Measurements from ENCODE around the gene PRR3.

Gene PRR3

DNA sequence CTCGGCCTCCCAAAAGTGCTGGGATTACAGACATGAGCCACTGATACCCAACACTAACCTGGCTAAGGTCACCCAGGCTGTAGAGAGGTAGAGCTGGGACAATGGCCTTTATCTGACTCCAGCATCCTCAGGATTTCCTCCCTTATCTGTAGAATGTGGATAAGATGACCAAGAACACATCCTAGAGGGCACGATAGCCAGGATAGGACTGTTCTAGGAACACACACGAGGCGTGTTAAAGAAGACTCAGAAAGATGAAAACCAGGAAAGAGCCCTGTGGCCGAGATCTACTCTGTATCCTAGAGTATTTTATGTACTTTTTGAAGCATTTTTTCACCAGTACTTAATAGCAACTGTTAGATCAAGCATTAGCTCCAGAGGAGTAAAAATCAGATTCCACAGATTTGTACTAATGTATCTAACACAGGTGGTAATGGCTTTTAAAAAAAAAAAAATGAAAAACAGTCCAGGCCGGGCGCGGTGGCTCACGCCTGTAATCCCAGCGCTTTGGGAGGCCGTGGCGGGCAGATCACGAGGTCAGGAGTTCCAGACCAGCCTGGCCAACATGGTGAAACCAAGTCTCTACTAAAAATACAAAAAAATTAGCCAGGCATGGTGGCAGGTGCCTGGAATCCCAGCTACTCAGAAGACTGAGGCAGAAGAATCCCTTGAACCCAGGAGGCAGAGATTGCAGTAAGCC is 42.7 kb downstream of the PRR3 start:
- no peak overlapping the region for H2AFZ ChIP-seq (ENCODE audit: low read depth, low read length)
- H3K4me3 ChIP-seq (ENCODE audit: low read length), result no peak overlapping the region
- H3K9me3 ChIP-seq (ENCODE audit: insufficient read depth, low read length), result no peaks in the 10 kb centered on the region
- TF ChIP-seq, protein P1, sequence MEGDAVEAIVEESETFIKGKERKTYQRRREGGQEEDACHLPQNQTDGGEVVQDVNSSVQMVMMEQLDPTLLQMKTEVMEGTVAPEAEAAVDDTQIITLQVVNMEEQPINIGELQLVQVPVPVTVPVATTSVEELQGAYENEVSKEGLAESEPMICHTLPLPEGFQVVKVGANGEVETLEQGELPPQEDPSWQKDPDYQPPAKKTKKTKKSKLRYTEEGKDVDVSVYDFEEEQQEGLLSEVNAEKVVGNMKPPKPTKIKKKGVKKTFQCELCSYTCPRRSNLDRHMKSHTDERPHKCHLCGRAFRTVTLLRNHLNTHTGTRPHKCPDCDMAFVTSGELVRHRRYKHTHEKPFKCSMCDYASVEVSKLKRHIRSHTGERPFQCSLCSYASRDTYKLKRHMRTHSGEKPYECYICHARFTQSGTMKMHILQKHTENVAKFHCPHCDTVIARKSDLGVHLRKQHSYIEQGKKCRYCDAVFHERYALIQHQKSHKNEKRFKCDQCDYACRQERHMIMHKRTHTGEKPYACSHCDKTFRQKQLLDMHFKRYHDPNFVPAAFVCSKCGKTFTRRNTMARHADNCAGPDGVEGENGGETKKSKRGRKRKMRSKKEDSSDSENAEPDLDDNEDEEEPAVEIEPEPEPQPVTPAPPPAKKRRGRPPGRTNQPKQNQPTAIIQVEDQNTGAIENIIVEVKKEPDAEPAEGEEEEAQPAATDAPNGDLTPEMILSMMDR (IDR thresholded peaks at IDR 0.05; ENCODE audit: low read depth, low read length), result no peak
- TF ChIP-seq EZH2phosphoT487 (IDR thresholded peaks at IDR 0.05; ENCODE audit: low read depth), result no peak
- H3K27me3 ChIP-seq (ENCODE audit: low read depth, low read length), result no peaks in the 10 kb centered on the region
- no peaks in the 10 kb centered on the region; the same call in 1 of the 2 replicates for H4K20me1 ChIP-seq (ENCODE audit: insufficient read depth, low read length)
- H3K4me2 ChIP-seq (ENCODE audit: low read length), result no peak overlapping the region
- H3K36me3 ChIP-seq (replicated peaks; ENCODE audit: low read depth, low read length), result peaks cover 40% of the 10 kb centered on the region
- no peak overlapping the region for H3K9ac ChIP-seq (ENCODE audit: low read length)
- H3K27ac ChIP-seq (ENCODE audit: low read length), result no peak overlapping the region
- H3K79me2 ChIP-seq (ENCODE audit: low read length), result no peaks in the 10 kb centered on the region
- H3K4me1 ChIP-seq (ENCODE audit: low read length), result no peaks in the 10 kb centered on the region

DNA sequence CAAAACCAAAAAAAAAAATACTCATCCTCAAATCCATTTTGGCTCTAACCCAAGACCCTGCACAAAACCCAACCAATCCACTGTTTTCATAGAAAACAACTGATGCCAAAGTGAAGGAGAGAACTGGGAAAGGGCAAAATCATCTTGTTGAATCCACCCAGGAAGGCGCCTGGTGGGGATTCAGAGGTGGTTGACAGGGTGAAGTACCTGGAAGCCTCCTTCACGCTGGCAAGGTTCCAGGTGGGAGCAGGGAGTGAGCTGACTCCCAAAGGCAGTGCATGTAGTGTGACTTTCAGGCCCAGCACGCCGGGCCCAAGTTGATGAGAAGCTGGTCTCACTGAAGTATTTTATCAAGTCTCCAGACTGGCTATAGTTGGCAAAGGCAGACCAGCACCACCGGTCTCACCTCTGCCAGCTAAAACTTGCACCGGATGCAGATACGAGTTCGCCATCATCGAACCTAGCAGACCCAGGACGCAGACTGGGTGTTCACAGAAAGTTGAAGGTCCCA is 43.4 kb downstream of the PRR3 start:
- H3K4me1 ChIP-seq (ENCODE audit: low read length), result no peaks in the 10 kb centered on the region
- H2AFZ ChIP-seq (ENCODE audit: low read depth, low read length), result no peak overlapping the region
- peaks cover 46% of the 10 kb centered on the region for H3K36me3 ChIP-seq (replicated peaks; ENCODE audit: low read depth, low read length)
- H3K4me2 ChIP-seq (ENCODE audit: low read length), result no peak overlapping the region
- no peak overlapping the region for H3K9ac ChIP-seq (ENCODE audit: low read length)
- TF ChIP-seq EZH2phosphoT487 (IDR thresholded peaks at IDR 0.05; ENCODE audit: low read depth), result no peak
- TF ChIP-seq, protein P1 (IDR thresholded peaks at IDR 0.05; ENCODE audit: low read depth, low read length), result no peak
- H4K20me1 ChIP-seq (ENCODE audit: insufficient read depth, low read length), result no peaks in the 10 kb centered on the region; the same call in 1 of the 2 replicates
- no peak overlapping the region for H3K27ac ChIP-seq (ENCODE audit: low read length)
- H3K4me3 ChIP-seq (ENCODE audit: low read length), result no peak overlapping the region
- H3K79me2 ChIP-seq (ENCODE audit: low read length), result no peaks in the 10 kb centered on the region
- no peaks in the 10 kb centered on the region for H3K9me3 ChIP-seq (ENCODE audit: insufficient read depth, low read length)
- H3K27me3 ChIP-seq (ENCODE audit: low read depth, low read length), result no peaks in the 10 kb centered on the region

DNA sequence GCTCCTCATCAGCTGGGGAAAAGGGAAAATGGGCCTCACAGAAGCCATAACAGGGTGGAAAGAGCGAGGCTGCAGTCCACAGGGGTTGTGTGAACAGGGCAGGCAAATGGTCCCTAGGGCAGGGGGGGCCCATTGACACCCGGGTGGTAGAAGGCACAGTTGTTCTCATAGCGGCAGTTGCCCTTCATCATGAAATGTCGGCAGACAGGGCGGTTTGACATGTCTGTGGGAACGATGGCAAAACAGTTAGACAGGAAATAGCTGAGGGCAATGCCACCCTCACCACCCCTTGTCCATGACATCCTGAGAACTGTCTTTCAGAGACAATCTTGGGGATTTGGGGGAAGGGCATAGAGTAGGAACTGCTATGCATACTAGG is 44.3 kb downstream of the PRR3 start:
- no peak overlapping the region for H2AFZ ChIP-seq (ENCODE audit: low read depth, low read length)
- H4K20me1 ChIP-seq (ENCODE audit: insufficient read depth, low read length), result no peaks in the 10 kb centered on the region; the same call in 1 of the 2 replicates
- no peak overlapping the region for H3K9ac ChIP-seq (ENCODE audit: low read length)
- no peak overlapping the region for H3K27ac ChIP-seq (ENCODE audit: low read length)
- no peaks in the 10 kb centered on the region for H3K9me3 ChIP-seq (ENCODE audit: insufficient read depth, low read length)
- peaks cover 54% of the 10 kb centered on the region for H3K36me3 ChIP-seq (replicated peaks; ENCODE audit: low read depth, low read length)
- no peaks in the 10 kb centered on the region for H3K27me3 ChIP-seq (ENCODE audit: low read depth, low read length)
- no peaks in the 10 kb centered on the region for H3K79me2 ChIP-seq (ENCODE audit: low read length)
- TF ChIP-seq, protein P1 (IDR thresholded peaks at IDR 0.05; ENCODE audit: low read depth, low read length), result no peak
- no peak for TF ChIP-seq EZH2phosphoT487 (IDR thresholded peaks at IDR 0.05; ENCODE audit: low read depth)
- no peaks in the 10 kb centered on the region for H3K4me1 ChIP-seq (ENCODE audit: low read length)
- no peak overlapping the region for H3K4me2 ChIP-seq (ENCODE audit: low read length)
- no peak overlapping the region for H3K4me3 ChIP-seq (ENCODE audit: low read length)

DNA sequence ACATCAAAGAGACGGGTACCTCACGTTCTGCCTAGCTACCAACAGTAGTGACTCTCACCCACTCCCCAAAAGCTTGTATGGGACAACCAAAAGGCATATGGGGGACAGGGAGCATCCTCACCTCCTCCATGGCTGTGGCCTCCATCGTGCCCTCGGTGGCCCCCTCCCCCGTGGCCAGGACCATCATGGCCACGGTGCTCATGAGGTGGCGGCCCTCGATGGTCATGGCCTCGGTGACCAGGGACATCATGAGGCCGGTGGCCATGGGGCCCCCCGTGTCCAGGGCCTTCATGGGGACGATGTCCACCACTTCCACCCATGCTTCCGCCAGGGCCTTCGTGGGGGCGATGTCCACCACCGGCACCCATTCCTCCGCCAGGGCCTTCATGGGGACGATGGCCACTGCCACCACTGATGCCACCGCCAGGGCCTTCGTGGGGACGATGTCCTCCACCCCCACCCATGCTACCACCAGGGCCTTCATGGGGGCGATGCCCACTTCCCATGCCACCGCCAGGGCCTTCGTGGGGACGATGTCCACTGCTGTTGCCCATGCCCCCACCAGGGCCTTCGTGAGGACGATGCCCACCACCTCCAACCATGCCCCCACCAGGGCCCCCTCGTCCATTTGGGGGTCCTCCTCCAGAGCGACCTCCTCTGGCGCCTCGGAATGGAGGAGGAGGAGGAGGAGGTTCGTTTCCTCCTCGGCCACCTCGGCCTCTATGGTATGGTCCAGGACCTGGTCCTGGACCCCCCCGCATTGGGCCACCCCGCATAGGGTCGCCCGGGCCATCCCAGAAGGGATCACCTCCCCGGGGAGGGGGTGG is 44.9 kb downstream of the PRR3 start:
- TF ChIP-seq EZH2phosphoT487 (IDR thresholded peaks at IDR 0.05; ENCODE audit: low read depth), result no peak
- TF ChIP-seq, protein P1 (IDR thresholded peaks at IDR 0.05; ENCODE audit: low read depth, low read length), result no peak
- Histone ChIP-seq H3K27me3 (ENCODE audit: low read depth, low read length) (no peaks in the 10 kb centered on the region), H3K36me3 (replicated peaks; ENCODE audit: low read depth, low read length) (peaks cover 59% of the 10 kb centered on the region), H3K4me2 (ENCODE audit: low read length) (no peak overlapping the region), H3K9ac (ENCODE audit: low read length) (no peak overlapping the region), H3K4me3 (ENCODE audit: low read length) (no peak overlapping the region), H3K4me1 (ENCODE audit: low read length) (peaks cover 3% of the 10 kb centered on the region; the same call in 1 of the 2 replicates), H3K9me3 (ENCODE audit: insufficient read depth, low read length) (no peaks in the 10 kb centered on the region), H2AFZ (ENCODE audit: low read depth, low read length) (no peak overlapping the region), H3K27ac (ENCODE audit: low read length) (no peak overlapping the region), H3K79me2 (ENCODE audit: low read length) (no peaks in the 10 kb centered on the region), H4K20me1 (ENCODE audit: insufficient read depth, low read length) (no peaks in the 10 kb centered on the region; the same call in 1 of the 2 replicates)

Measured in OCI-LY3 (cell line).